Lower leg skin (tissue), 3 donors: Measurements from ENCODE around the gene GPRC5D.

Source experiments
- CTCF ChIP-seq, 3 donors: fragments of 450-650 bp; IDR thresholded peaks; one replicate each; pipeline ENCODE4 v1.5.1; 2016; ENCODE audit warnings: antibody characterized with exemption in 3 of 3, mild to moderate bottlenecking in 3 of 3, moderate library complexity in 2 of 3
- POLR2A ChIP-seq, 2 donors: fragments of 450-650 bp; IDR thresholded peaks; one replicate each; pipeline ENCODE4 v1.6.1; 2016 to 2017; ENCODE audit warnings: antibody characterized with exemption in 2 of 2, mild to moderate bottlenecking in 1 of 2, moderate library complexity in 1 of 2

- TF ChIP-seq CTCF (IDR thresholded peaks at IDR 0.05) (no peak), POLR2A (IDR thresholded peaks at IDR 0.05) (no peak)
These were observed 60.7 kb downstream of the GPRC5D start, which contains the start of gene GPRC5A for GRCh38 chr12:12891080-12891880.
